Mucosa of stomach (tissue), 1 donor: Measurements from ENCODE around the gene MAN1C1.
"Not testable (repeated sequence)": the region's sequence is repeated elsewhere in the genome, so short reads cannot be mapped to it uniquely, and the experiment has no call there.

Experiments
- H3K27me3 ChIP-seq: one replicate; pipeline ENCODE4 v1.7.0; 2013; ENCODE audit warnings: mild to moderate bottlenecking, low read length; ENCODE audit not compliant: control insufficient read depth, insufficient read depth
- H3K36me3 ChIP-seq: one replicate; pipeline ENCODE4 v1.7.0; 2013; ENCODE audit warnings: low read length; ENCODE audit not compliant: control insufficient read depth, insufficient read depth
- H3K4me1 ChIP-seq: one replicate; pipeline ENCODE4 v1.7.0; 2013; ENCODE audit warnings: mild to moderate bottlenecking, low read length; ENCODE audit not compliant: control insufficient read depth, insufficient read depth
- H3K4me3 ChIP-seq: one replicate; pipeline ENCODE4 v1.7.0; 2013; ENCODE audit warnings: low read length
- H3K9ac ChIP-seq: one replicate; pipeline ENCODE4 v1.7.0; 2013; ENCODE audit warnings: mild to moderate bottlenecking, low read length, moderate library complexity
- H3K9me3 ChIP-seq: one replicate; pipeline ENCODE4 v1.7.0; 2013; ENCODE audit warnings: mild to moderate bottlenecking, low read length, moderate library complexity; ENCODE audit not compliant: control insufficient read depth
- donor health status: Pancreatic carcinoma.

The MAN1C1 gene

GRCh38 chr1:25657883-25658760 is 41.5 kb downstream of the MAN1C1 start:
- H3K9me3 ChIP-seq: no peaks in the 10 kb centered on the region
- no peak overlapping the region for H3K9ac ChIP-seq
- H3K4me1 ChIP-seq: peaks cover 4% of the 10 kb centered on the region
- H3K36me3 ChIP-seq: no peaks in the 10 kb centered on the region
- no peak overlapping the region for H3K4me3 ChIP-seq
- no peaks in the 10 kb centered on the region for H3K27me3 ChIP-seq

- Histone ChIP-seq H3K9ac (no peak overlapping the region), H3K36me3 (no peaks in the 10 kb centered on the region), H3K9me3 (no peaks in the 10 kb centered on the region), H3K4me1 (peaks cover 4% of the 10 kb centered on the region), H3K27me3 (no peaks in the 10 kb centered on the region), H3K4me3 (no peak overlapping the region)
Observed at GRCh38 chr1:25658791-25659431, 42.3 kb downstream of the MAN1C1 start.

GRCh38 chr1:25661043-25661815 is 44.6 kb downstream of the MAN1C1 start:
- H3K9me3 ChIP-seq: no peaks in the 10 kb centered on the region
- H3K9ac ChIP-seq: no peak overlapping the region
- H3K4me3 ChIP-seq: no peak overlapping the region
- peaks cover 4% of the 10 kb centered on the region for H3K4me1 ChIP-seq
- H3K27me3 ChIP-seq: no peaks in the 10 kb centered on the region
- H3K36me3 ChIP-seq: no peaks in the 10 kb centered on the region

- Histone ChIP-seq H3K36me3 (no peaks in the 10 kb centered on the region), H3K9me3 (no peaks in the 10 kb centered on the region), H3K27me3 (no peaks in the 10 kb centered on the region), H3K4me1 (peaks cover 4% of the 10 kb centered on the region), H3K9ac (no peak overlapping the region), H3K4me3 (no peak overlapping the region)
Observed at GRCh38 chr1:25662061-25662460, 45.5 kb downstream of the MAN1C1 start.

GRCh38 chr1:25662959-25663358 is 46.4 kb downstream of the MAN1C1 start:
- H3K4me3 ChIP-seq, H3K9ac ChIP-seq, H3K9me3 ChIP-seq, H3K4me1 ChIP-seq, H3K27me3 ChIP-seq, H3K36me3 ChIP-seq: not testable (repeated sequence)

- Histone ChIP-seq H3K4me3 (no peak overlapping the region), H3K9me3 (no peaks in the 10 kb centered on the region), H3K27me3 (no peaks in the 10 kb centered on the region), H3K36me3 (no peaks in the 10 kb centered on the region), H3K4me1 (peaks cover 4% of the 10 kb centered on the region), H3K9ac (no peak overlapping the region)
Observed at GRCh38 chr1:25664357-25665199, 48.0 kb downstream of the MAN1C1 start.

GRCh38 chr1:25666460-25666859 is 49.9 kb downstream of the MAN1C1 start:
- Histone ChIP-seq H3K9ac (no peak overlapping the region), H3K27me3 (no peaks in the 10 kb centered on the region), H3K9me3 (no peaks in the 10 kb centered on the region), H3K4me1 (peaks cover 4% of the 10 kb centered on the region), H3K4me3 (no peak overlapping the region), H3K36me3 (no peaks in the 10 kb centered on the region)

GRCh38 chr1:25668931-25669573 is 52.5 kb downstream of the MAN1C1 start:
- H3K4me3 ChIP-seq: no peak overlapping the region
- H3K9me3 ChIP-seq: no peaks in the 10 kb centered on the region
- H3K9ac ChIP-seq: no peak overlapping the region
- no peaks in the 10 kb centered on the region for H3K36me3 ChIP-seq
- no peaks in the 10 kb centered on the region for H3K27me3 ChIP-seq
- no peaks in the 10 kb centered on the region for H3K4me1 ChIP-seq

- H3K4me1 ChIP-seq: no peaks in the 10 kb centered on the region
Observed at GRCh38 chr1:25669781-25670567, 53.4 kb downstream of the MAN1C1 start.

GRCh38 chr1:25671929-25672328 is 55.3 kb downstream of the MAN1C1 start:
- H3K9me3 ChIP-seq: no peaks in the 10 kb centered on the region
- no peaks in the 10 kb centered on the region for H3K36me3 ChIP-seq
- no peaks in the 10 kb centered on the region for H3K27me3 ChIP-seq
- no peak overlapping the region for H3K4me3 ChIP-seq
- H3K9ac ChIP-seq: no peak overlapping the region
- H3K4me1 ChIP-seq: no peaks in the 10 kb centered on the region

More at GRCh38 chr1:25669781-25670567, 53.4 kb downstream of the MAN1C1 start:
- H3K27me3 ChIP-seq: no peaks in the 10 kb centered on the region
- H3K9ac ChIP-seq: no peak overlapping the region
- no peak overlapping the region for H3K4me3 ChIP-seq
- H3K9me3 ChIP-seq: no peaks in the 10 kb centered on the region
- H3K36me3 ChIP-seq: no peaks in the 10 kb centered on the region
